K562 (cell line): ENCODE measurements around the gene FAM162B. TPM values are rescaled to one million over a fixed set of nuclear protein-coding genes. Genes with fewer than 3 reads are reported as not detected.

Experiments
- ASH1L ChIP-seq: fragments of 450-650 bp; IDR thresholded peaks from 2 replicates; pipeline ENCODE4 v1.6.1; 2018; ENCODE audit warnings: borderline replicate concordance, mild to moderate bottlenecking, low read depth; ENCODE audit not compliant: partially characterized antibody
- ETS2 ChIP-seq: IDR thresholded peaks from 2 replicates; pipeline ENCODE4 v1.6.1; 2016; ENCODE audit warnings: borderline replicate concordance, missing genetic modification characterization, mild to moderate bottlenecking, moderate library complexity, missing compliant biosample characterization; ENCODE audit not compliant: poor library complexity, severe bottlenecking
- ETV6 ChIP-seq, 3 experiments: fragments of 150-350 bp in 1 of 3; sonication (generic) in 1 of 3; formaldehyde crosslinking in 1 of 3; IDR thresholded peaks; 2 replicates each; pipeline versions ENCODE4 v1.6.1 to v1.8.0; 2014 to 2022; ENCODE audit warnings: borderline replicate concordance in 2 of 3, low read depth in 2 of 3, antibody characterized with exemption in 1 of 3, low read length in 1 of 3, mild to moderate bottlenecking in 1 of 3, missing genetic modification reagents in 1 of 3
- KAT2B ChIP-seq: IDR thresholded peaks from one replicate; pipeline ENCODE4 v1.6.1; 2012; ENCODE audit warnings: low read depth, mild to moderate bottlenecking, control low read depth, inconsistent platforms, low read length, moderate library complexity
- MYNN ChIP-seq, 2 experiments: sonication (generic); formaldehyde crosslinking in 1 of 2; IDR thresholded peaks; 2 replicates each; pipeline versions ENCODE4 v1.5.0 to v1.6.1; 2016 to 2020; ENCODE audit warnings: antibody characterized with exemption in 1 of 2, missing genetic modification reagents in 1 of 2
- NBN ChIP-seq: fragments of 450-650 bp; IDR thresholded peaks from 2 replicates; pipeline ENCODE4 v1.6.1; 2016; ENCODE audit warnings: low read depth, mild to moderate bottlenecking
- RBM14 ChIP-seq: fragments of 200-400 bp; formaldehyde crosslinking; IDR thresholded peaks from 2 replicates; pipeline ENCODE4 v1.6.1; 2018; ENCODE audit warnings: low read depth, mild to moderate bottlenecking, low read length, moderate library complexity, borderline replicate concordance; ENCODE audit not compliant: insufficient read depth
- SMARCE1 ChIP-seq: fragments of 450-650 bp; IDR thresholded peaks from 2 replicates; pipeline ENCODE4 v1.7.1; 2016; ENCODE audit warnings: mild to moderate bottlenecking
- STAG1 ChIP-seq: sonication (generic); formaldehyde crosslinking; IDR thresholded peaks from 2 replicates; pipeline ENCODE4 v1.5.0; 2020; ENCODE audit warnings: missing genetic modification reagents, borderline replicate concordance
- THRAP3 ChIP-seq: fragments of 450-650 bp; IDR thresholded peaks from 2 replicates; pipeline ENCODE4 v1.6.1; 2016; ENCODE audit warnings: mild to moderate bottlenecking, inconsistent platforms, borderline replicate concordance
- ZBED1 ChIP-seq: IDR thresholded peaks from 2 replicates; pipeline ENCODE4 v1.6.1; 2014
- ZFP1 ChIP-seq: fragments of 450-650 bp; formaldehyde crosslinking; IDR thresholded peaks from 2 replicates; pipeline ENCODE4 v1.4.0; 2020; ENCODE audit warnings: mild to moderate bottlenecking, mixed read lengths
- polyA plus RNA-seq, 8 experiments: library from polyadenylated mRNA; depleted of rRNA in 4 of 8; stranded (reverse) in 5 of 8; unstranded in 3 of 8; fragments of >200 nt; fragmentation: Nextera tagmentation in 2 of 8; fragmentation: Illumina TruSeq in 1 of 8; extraction: Ambion mirVana in 2 of 8; extraction: Trizol in 1 of 8; gene quantifications; 2 replicates each; pipeline versions ENCODE4 v1.2.1 to v1.2.3, GENCODE V29; 2011 to 2014; ENCODE audit warnings: inconsistent platforms in 1 of 8, missing spikeins in 1 of 8
- total RNA-seq, 7 experiments: library from RNA; depleted of rRNA in 6 of 7; stranded (reverse); fragments of >200 nt in 6 of 7; fragmentation: Illumina TruSeq in 2 of 7; extraction: Trizol in 2 of 7; gene quantifications; 2 replicates each; pipeline versions ENCODE4 v1.2.1 to v1.2.3, GENCODE V29; 2011 to 2021; ENCODE audit warnings: low replicate concordance in 1 of 7
- TF ChIP-seq, protein P1 (sequence below), 2 experiments: fragments of 450-650 bp in 1 of 2; sonication (generic) in 1 of 2; formaldehyde crosslinking; conservative IDR thresholded peaks; 2 replicates each; pipeline versions ENCODE4 v1.4.0 to v1.8.1; 2020 to 2022; ENCODE audit warnings: mild to moderate bottlenecking in 1 of 2, missing genetic modification reagents in 1 of 2
- TF ChIP-seq, protein P2 (sequence below): fragments of 250-450 bp; sonication (Bioruptor Pico); IDR thresholded peaks from 2 replicates; pipeline ENCODE4 v1.4.0; 2020

FAM162B gene
- total and polyA plus RNA-seq, 9 of the 15 experiments (the other 6 are each of a cell fraction or from before 2014, with no cell fraction given) = not detected

DNA sequence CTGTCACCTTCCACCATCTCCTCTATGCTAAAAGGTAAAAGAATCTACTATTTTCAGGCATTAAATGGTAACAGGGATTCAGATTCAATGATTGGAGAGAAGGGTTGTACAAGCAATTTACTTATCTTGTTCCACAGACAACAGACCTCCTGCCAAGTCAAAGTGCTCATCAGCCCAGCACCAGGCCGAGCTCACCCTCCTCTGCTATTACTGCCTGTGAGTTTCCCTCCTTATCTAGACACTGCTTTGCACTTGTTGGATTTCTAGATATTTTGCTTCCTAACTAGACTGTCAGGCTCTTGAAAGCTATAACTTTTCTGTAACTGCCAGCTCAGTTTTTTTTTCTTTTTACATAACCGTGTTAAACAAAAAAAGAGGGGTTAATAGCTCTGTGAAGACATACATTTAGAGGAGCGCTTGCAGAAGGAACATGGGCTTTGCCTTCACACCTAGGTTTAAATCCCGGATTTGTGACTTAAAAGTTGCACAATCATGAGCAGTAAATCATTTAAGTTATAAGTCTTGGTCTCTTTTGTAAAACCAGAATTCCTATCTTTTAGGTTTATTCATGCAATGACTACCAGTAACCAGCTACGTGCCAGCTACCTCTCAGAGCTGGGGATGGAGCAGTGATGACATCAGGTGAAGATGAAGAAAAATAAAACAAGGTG lies 1.1 kb upstream of the FAM162B start (continued):
- no peak for TF ChIP-seq MYNN (IDR thresholded peaks at IDR 0.05)
- no peak for TF ChIP-seq MYNN (CRISPR knock-in tag; IDR thresholded peaks at IDR 0.05)
- no peak for TF ChIP-seq ZBED1
- TF ChIP-seq ZFP1 = no peak
- TF ChIP-seq, protein P1, sequence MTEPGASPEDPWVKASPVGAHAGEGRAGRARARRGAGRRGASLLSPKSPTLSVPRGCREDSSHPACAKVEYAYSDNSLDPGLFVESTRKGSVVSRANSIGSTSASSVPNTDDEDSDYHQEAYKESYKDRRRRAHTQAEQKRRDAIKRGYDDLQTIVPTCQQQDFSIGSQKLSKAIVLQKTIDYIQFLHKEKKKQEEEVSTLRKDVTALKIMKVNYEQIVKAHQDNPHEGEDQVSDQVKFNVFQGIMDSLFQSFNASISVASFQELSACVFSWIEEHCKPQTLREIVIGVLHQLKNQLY (CRISPR knock-in tag; conservative IDR thresholded peaks at IDR 0.05) = no peak
- no peak for TF ChIP-seq RBM14
- no peak for TF ChIP-seq KAT2B
- TF ChIP-seq NBN = no peak
- TF ChIP-seq, protein P2, sequence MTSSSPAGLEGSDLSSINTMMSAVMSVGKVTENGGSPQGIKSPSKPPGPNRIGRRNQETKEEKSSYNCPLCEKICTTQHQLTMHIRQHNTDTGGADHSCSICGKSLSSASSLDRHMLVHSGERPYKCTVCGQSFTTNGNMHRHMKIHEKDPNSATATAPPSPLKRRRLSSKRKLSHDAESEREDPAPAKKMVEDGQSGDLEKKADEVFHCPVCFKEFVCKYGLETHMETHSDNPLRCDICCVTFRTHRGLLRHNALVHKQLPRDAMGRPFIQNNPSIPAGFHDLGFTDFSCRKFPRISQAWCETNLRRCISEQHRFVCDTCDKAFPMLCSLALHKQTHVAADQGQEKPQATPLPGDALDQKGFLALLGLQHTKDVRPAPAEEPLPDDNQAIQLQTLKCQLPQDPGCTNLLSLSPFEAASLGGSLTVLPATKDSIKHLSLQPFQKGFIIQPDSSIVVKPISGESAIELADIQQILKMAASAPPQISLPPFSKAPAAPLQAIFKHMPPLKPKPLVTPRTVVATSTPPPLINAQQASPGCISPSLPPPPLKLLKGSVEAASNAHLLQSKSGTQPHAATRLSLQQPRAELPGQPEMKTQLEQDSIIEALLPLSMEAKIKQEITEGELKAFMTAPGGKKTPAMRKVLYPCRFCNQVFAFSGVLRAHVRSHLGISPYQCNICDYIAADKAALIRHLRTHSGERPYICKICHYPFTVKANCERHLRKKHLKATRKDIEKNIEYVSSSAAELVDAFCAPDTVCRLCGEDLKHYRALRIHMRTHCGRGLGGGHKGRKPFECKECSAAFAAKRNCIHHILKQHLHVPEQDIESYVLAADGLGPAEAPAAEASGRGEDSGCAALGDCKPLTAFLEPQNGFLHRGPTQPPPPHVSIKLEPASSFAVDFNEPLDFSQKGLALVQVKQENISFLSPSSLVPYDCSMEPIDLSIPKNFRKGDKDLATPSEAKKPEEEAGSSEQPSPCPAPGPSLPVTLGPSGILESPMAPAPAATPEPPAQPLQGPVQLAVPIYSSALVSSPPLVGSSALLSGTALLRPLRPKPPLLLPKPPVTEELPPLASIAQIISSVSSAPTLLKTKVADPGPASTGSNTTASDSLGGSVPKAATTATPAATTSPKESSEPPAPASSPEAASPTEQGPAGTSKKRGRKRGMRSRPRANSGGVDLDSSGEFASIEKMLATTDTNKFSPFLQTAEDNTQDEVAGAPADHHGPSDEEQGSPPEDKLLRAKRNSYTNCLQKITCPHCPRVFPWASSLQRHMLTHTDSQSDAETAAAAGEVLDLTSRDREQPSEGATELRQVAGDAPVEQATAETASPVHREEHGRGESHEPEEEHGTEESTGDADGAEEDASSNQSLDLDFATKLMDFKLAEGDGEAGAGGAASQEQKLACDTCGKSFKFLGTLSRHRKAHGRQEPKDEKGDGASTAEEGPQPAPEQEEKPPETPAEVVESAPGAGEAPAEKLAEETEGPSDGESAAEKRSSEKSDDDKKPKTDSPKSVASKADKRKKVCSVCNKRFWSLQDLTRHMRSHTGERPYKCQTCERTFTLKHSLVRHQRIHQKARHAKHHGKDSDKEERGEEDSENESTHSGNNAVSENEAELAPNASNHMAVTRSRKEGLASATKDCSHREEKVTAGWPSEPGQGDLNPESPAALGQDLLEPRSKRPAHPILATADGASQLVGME (CRISPR knock-in tag) = no peak
- no peak for TF ChIP-seq STAG1
- TF ChIP-seq ETS2 (tag) = no peak
- no peak for TF ChIP-seq SMARCE1
- no peak for TF ChIP-seq THRAP3
- no peak for TF ChIP-seq ASH1L
- no peak for TF ChIP-seq ETV6 (IDR thresholded peaks at IDR 0.05; ENCODE audit: borderline replicate concordance in 1 of 2, low read depth in 2 of 2, low read length in 1 of 2)
- TF ChIP-seq ETV6 (CRISPR knock-in tag; IDR thresholded peaks at IDR 0.05; ENCODE audit: borderline replicate concordance) = no peak
